HUDEP-2 (cell line): Measurements from ENCODE around the gene FGD6.
"Not testable (repeated sequence)": the region's sequence is repeated elsewhere in the genome, so short reads cannot be mapped to it uniquely, and the experiment has no call there.

Source experiments
- DNase-seq, 76 experiments: peaks; one replicate each; lab custom pipeline; 2025; ENCODE audit not compliant: unreplicated experiment in 76 of 76; lab: John Stamatoyannopoulos, UW

Gene FGD6

GRCh38 chr12:95131589-95132340 is 85.5 kb downstream of the FGD6 start:
- DNase-seq, result no peak

GRCh38 chr12:95130096-95130495 is 87.2 kb downstream of the FGD6 start:
- DNase-seq, result no peak

DNA sequence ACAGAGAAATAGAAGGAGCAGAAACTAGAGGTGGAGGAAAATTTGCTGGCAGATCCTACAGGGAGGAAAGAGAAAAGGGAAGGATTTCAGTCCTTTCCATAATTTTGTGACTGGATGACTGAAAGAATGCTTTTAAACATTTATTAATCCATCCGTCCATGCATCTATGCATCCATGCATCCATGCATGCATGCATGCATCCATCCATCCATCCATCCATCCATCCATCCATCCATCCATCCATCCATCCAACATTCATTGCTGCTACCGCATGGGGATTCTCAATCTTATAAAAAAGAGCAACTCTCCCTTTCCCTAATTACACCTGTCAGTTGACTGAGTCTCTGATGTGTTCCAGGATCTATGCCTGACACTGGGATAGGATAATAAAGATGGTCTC is 88.2 kb downstream of the FGD6 start:
- DNase-seq, result no peak

- no peak for DNase-seq
These were observed 90.5 kb downstream of the FGD6 start for GRCh38 chr12:95126736-95127135.

GRCh38 chr12:95126076-95126475 is 91.2 kb downstream of the FGD6 start:
- DNase-seq, result no peak

GRCh38 chr12:95124106-95124505 is 93.2 kb downstream of the FGD6 start:
- DNase-seq, result no peak

GRCh38 chr12:95118788-95119179 is 98.5 kb downstream of the FGD6 start:
- no peak for DNase-seq

- no peak for DNase-seq
These were observed 99.0 kb downstream of the FGD6 start for GRCh38 chr12:95118138-95118787.

DNA sequence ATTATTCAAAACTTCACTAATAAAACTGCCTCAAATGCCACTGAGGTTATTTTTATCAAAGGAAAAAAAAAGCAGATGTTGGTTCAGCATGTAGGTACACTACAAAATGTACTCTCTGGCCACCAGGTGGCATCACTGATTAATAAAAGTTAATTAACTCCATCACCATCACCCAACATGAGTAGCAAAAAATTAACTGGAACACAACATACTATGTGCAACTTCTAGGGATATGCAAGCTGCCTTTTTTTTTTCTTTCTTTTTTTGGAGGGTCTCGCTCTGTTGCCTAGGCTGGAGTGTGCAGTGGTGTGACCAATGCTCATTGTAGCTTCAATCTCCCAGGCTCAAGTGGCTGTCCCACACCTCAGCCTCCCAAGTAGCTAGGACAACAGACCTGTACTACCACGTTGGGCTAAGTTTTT is 100.1 kb downstream of the FGD6 start:
- peak in 56 of 76 experiments; percentile 2 to 80 (median 48) for DNase-seq

- no peak for DNase-seq
These were observed 100.5 kb downstream of the FGD6 start for GRCh38 chr12:95116773-95117172.

- DNase-seq, result no peak
These were observed 100.9 kb downstream of the FGD6 start for GRCh38 chr12:95116341-95116740.

GRCh38 chr12:95115641-95116040 is 101.6 kb downstream of the FGD6 start:
- DNase-seq, result no peak

DNA sequence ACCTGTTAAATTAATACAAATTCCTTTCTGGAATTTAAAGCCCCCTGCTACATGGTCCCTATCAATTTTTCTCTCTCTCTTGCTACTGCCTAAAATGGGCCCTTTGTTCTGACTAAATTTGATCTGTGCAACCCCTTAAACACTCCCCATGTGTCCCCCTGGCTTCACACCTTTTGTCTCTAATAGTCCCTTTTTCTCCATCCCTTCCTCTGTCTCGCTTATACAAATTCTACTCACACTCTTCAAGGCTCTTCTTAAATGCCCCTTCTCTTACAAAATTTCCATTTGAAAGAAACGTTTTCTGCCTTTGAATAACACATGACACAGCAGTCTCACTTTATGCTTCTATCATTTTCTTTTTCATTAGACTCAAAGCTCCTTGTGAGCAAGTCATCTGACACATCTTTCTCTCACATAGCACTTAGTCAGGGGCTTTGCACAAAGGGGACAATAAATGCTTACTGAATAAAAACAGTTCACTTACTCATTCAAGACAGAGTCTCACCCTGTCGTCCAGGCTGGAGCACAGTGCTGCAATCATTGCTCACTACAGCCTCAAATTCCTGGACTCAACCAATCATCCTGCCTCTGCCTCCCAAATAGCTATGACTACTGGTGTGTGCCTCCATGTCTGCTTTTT is 102.4 kb downstream of the FGD6 start:
- no peak for DNase-seq

- DNase-seq, result no peak
These were observed 109.9 kb downstream of the FGD6 start for GRCh38 chr12:95107362-95107761.

- DNase-seq, result no peak
These were observed 111.7 kb downstream of the FGD6 start for GRCh38 chr12:95105540-95105939.

- DNase-seq, result no peak
These were observed 112.3 kb downstream of the FGD6 start for GRCh38 chr12:95104919-95105452.

GRCh38 chr12:95102916-95103671 is 114.2 kb downstream of the FGD6 start:
- DNase-seq, result no peak

DNA sequence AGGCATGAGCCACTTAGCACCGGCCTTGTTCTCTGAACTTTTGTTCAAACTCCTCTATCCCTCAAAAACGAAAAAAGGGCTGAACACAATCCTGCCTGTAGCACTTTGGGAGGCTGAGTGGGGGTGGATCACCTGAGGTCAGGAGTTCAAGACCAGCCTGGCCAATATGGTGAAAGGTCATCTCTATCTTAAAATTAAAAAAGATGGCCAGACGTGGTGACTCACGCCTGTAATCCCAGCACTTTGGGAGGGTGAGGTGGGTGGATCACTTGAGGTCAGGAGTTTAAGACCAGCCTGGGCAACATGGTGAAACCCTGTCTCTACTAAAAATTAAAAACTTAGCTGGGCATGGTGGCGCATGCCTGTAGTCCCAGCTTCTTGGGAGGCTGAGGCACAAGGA is 115.3 kb downstream of the FGD6 start:
- DNase-seq, result not testable (repeated sequence)

DNA sequence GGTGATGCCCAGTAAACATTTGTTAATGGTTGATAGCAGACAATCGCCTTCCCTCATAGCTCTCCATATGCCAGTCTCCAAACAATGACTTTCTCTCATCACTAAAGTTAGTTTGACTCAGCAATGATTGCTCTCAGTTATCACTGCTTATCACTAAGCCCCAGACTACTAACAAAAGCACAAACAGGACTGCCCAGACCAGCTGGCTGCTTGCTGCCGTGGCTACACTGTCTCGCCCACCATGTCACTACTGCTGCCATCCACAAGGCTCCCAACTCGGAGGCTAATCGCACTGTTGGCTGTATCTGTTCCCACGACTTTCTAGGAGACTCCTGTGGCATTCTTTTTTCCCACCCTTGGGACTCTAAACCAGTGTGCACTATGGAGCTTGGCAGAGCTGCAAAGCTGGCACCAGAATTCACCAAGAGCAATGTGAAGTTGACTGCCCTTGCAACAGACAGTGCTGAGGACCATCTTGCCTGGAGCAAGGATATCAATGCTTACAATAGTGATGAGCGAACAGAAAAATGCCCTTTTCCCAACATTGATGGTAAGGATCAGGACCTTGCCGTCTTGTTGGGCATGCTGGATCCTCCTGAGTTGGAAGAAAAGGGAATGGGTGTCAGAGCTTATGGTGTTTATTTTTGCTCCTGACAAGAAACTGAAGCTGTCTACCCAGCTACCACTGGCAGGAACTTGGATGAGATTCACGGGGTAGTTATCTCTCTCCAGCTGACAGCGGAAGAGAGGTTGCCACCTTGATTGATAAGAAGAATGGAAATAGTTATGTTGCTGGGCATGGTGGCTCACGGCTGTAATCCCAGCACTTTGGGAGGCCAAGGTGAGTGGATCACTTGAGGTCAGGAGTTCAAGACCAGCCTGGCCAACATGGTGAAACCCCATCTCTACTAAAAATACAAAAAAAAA is 116.7 kb downstream of the FGD6 start:
- DNase-seq, result peak in 75 of 76 experiments; percentile 9 to 89 (median 70)

DNA sequence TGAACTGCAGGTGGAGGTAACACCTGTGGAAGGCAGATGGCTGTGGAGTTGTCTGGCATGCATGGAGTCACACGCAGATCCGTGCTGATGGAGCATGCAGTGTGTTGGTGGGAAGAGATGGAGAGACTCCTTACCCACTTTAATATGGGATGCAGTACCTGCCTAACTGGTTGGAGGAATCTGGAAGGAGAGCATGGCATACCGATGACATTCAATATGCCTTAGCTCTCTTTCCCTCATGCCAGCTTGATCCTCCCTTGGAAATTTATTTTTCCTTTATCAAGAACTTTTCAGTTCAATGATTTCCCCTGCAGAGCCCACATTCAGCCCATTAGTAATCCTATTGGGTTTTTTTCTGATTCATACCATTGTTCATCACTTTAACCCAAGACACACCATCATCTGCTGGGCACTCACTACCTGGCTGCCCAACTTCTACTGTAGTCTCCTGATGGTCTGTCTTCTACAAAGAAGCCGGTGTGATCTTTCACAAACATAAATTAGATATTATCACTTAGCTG is 117.9 kb downstream of the FGD6 start:
- DNase-seq, result no peak
